DMS79 (cell line): Measurements from ENCODE around the gene GLI3.

Experiments used
- DNase-seq: peaks from one replicate; lab custom pipeline; 2025; lab: John Stamatoyannopoulos, UW

Gene GLI3

GRCh38 chr7:42105554-42106358, 131.3 kb downstream of the GLI3 start:
- DNase-seq: no peak

GRCh38 chr7:42104694-42105093, 132.3 kb downstream of the GLI3 start:
- no peak for DNase-seq

- DNase-seq: no peak
These were observed 132.8 kb downstream of the GLI3 start for GRCh38 chr7:42104231-42104630.

- no peak for DNase-seq
These were observed 133.6 kb downstream of the GLI3 start for GRCh38 chr7:42103456-42103855.

GRCh38 chr7:42103020-42103419, 134.0 kb downstream of the GLI3 start:
- DNase-seq: no peak

GRCh38 chr7:42102301-42102700, 134.7 kb downstream of the GLI3 start:
- DNase-seq: no peak

- no peak for DNase-seq
These were observed 136.9 kb downstream of the GLI3 start for GRCh38 chr7:42100156-42100508.

- DNase-seq: no peak
These were observed 137.4 kb downstream of the GLI3 start for GRCh38 chr7:42099470-42100155.

GRCh38 chr7:42099066-42099465, 137.9 kb downstream of the GLI3 start:
- DNase-seq: no peak

GRCh38 chr7:42097752-42098151, 139.3 kb downstream of the GLI3 start:
- no peak for DNase-seq

GRCh38 chr7:42096681-42097561, 140.1 kb downstream of the GLI3 start:
- DNase-seq: no peak

GRCh38 chr7:42096268-42096667, 140.7 kb downstream of the GLI3 start:
- no peak for DNase-seq

GRCh38 chr7:42095791-42096190, 141.2 kb downstream of the GLI3 start:
- no peak for DNase-seq

- no peak for DNase-seq
These were observed 143.6 kb downstream of the GLI3 start for GRCh38 chr7:42093349-42093905.

GRCh38 chr7:42091461-42092291, 145.3 kb downstream of the GLI3 start:
- no peak for DNase-seq

GRCh38 chr7:42090806-42091205, 146.2 kb downstream of the GLI3 start:
- DNase-seq: no peak

GRCh38 chr7:42090056-42090455, 147.0 kb downstream of the GLI3 start:
- DNase-seq: no peak

- DNase-seq: no peak
These were observed 149.4 kb downstream of the GLI3 start for GRCh38 chr7:42087616-42088015.

GRCh38 chr7:42085531-42085930, 151.5 kb downstream of the GLI3 start:
- no peak for DNase-seq

- no peak for DNase-seq
These were observed 152.7 kb downstream of the GLI3 start for GRCh38 chr7:42084263-42084662.

- DNase-seq: no peak
These were observed 153.7 kb downstream of the GLI3 start for GRCh38 chr7:42083284-42083683.
